Caki2 (cell line): Measurements from ENCODE around the gene SYNGR3. TPM values are rescaled to one million over a fixed set of nuclear protein-coding genes. Genes with fewer than 3 reads are reported as not detected.
"Not testable (repeated sequence)": the region's sequence is repeated elsewhere in the genome, so short reads cannot be mapped to it uniquely, and the experiment has no call there.

Source experiments
- DNase-seq: peaks from one replicate; pipeline ENCODE4 v3.0.0-alpha.2; 2015; ENCODE audit warnings: low read depth
- in situ Hi-C: cut with HindIII; loops from 2 replicates; pipeline ENCODE4 v1.10.0; 2016; ENCODE audit warnings: low sequenced_read_pairs, low pct_unique_long_range_greater_than_20kb, mixed read lengths
- total RNA-seq: library from RNA; depleted of rRNA; stranded (reverse); fragments of >200 nt; shearing (Covaris generic); gene quantifications from 2 replicates; pipeline ENCODE4 v1.2.3, GENCODE V29; 2014; ENCODE audit warnings: low replicate concordance; rRNA removed

Gene SYNGR3
- total RNA-seq, result 37.8 and 44.9 TPM in 2 replicates

- DNase-seq, result no peak
- in situ Hi-C loops, result no loop called here
Measured at GRCh38 chr16:1989209-1990100, at the start of gene SYNGR3. SYNGR3 (plus strand) TSS chr16:1989970; CDS start chr16:1990103, 133 bp downstream.

- in situ Hi-C loops, result no loop called here
- DNase-seq, result peak; percentile 98
Measured at GRCh38 chr16:1940273-1941161, 49.3 kb upstream of the SYNGR3 start.

- in situ Hi-C loops, result no loop called here
- peak; percentile 97 for DNase-seq
Measured at GRCh38 chr16:1941162-1942046, 48.4 kb upstream of the SYNGR3 start.

GRCh38 chr16:1942047-1942809, 47.5 kb upstream of the SYNGR3 start:
- in situ Hi-C loops, result no loop called here
- DNase-seq, result peak; percentile 59

- in situ Hi-C loops, result no loop called here
- peak; percentile 98 for DNase-seq
Measured at GRCh38 chr16:1942810-1943726, 46.7 kb upstream of the SYNGR3 start, which contains the start of gene MSRB1. MSRB1 (minus strand) TSS chr16:1943199; CDS start chr16:1943156, 43 bp downstream.

GRCh38 chr16:1944612-1945199, 45.1 kb upstream of the SYNGR3 start:
- in situ Hi-C loops, result no loop called here
- no peak for DNase-seq

- no peak for DNase-seq
- in situ Hi-C loops, result no loop called here
Measured at GRCh38 chr16:1945559-1946391, 44.0 kb upstream of the SYNGR3 start.

GRCh38 chr16:1946495-1947368, 43.0 kb upstream of the SYNGR3 start:
- in situ Hi-C loops, result no loop called here
- no peak for DNase-seq

GRCh38 chr16:1947369-1947670, 42.5 kb upstream of the SYNGR3 start:
- in situ Hi-C loops, result no loop called here
- no peak for DNase-seq

- no peak for DNase-seq
- in situ Hi-C loops, result no loop called here
Measured at GRCh38 chr16:1949507-1949906, 40.3 kb upstream of the SYNGR3 start.

- DNase-seq, result no peak
- in situ Hi-C loops, result no loop called here
Measured at GRCh38 chr16:1950047-1950446, 39.7 kb upstream of the SYNGR3 start.

- in situ Hi-C loops, result no loop called here
- no peak for DNase-seq
Measured at GRCh38 chr16:1950559-1950958, 39.2 kb upstream of the SYNGR3 start.

- in situ Hi-C loops, result no loop called here
- DNase-seq, result no peak
Measured at GRCh38 chr16:1953734-1954133, 36.0 kb upstream of the SYNGR3 start.

- in situ Hi-C loops, DNase-seq: not testable (repeated sequence)
Measured at GRCh38 chr16:1957434-1958142, 32.2 kb upstream of the SYNGR3 start.
